OCI-LY7 (cell line): Measurements from ENCODE around the gene KIAA0232. TPM values are rescaled to one million over a fixed set of nuclear protein-coding genes. Genes with fewer than 3 reads are reported as not detected.

ENCODE experiments used
- BruUV-seq: library from RNA; stranded (reverse); fragments of 400-500 nt; replicated peaks from 2 replicates; lab custom pipeline; 2021; lab: Mats Ljungman, UMichigan
- CTCF ChIA-PET: fragments of 300-600 bp; sonication (Branson Sonifier 250); formaldehyde crosslinking; loops from one replicate; lab custom pipeline; 2022; ENCODE audit warnings: antibody characterized with exemption; ENCODE audit not compliant: unreplicated experiment; lab: Charles Lee
- POLR2A ChIA-PET: fragments of 300-600 bp; sonication (Branson Sonifier 250); formaldehyde crosslinking; loops from one replicate; lab custom pipeline; 2022; ENCODE audit warnings: antibody characterized with exemption; lab: Charles Lee
- DNase-seq: peaks from one replicate; pipeline ENCODE4 v3.0.0-alpha.2; 2015; ENCODE audit warnings: low spot score
- H2AFZ ChIP-seq: fragments of 200-600 bp; sonication (generic), shearing (Covaris generic); 2 replicates; pipeline ENCODE4 v1.6.1; 2014; ENCODE audit warnings: mild to moderate bottlenecking, antibody characterized with exemption, low read length, moderate library complexity
- H3K27ac ChIP-seq: fragments of 200-600 bp; sonication (generic); 2 replicates; pipeline ENCODE4 v1.5.1; 2014; ENCODE audit warnings: mixed run types, low read depth, mild to moderate bottlenecking, moderate library complexity, low read length, inconsistent platforms; ENCODE audit not compliant: poor library complexity, severe bottlenecking
- H3K36me3 ChIP-seq: fragments of 200-600 bp; sonication (generic); 2 replicates; pipeline ENCODE4 v1.6.1; 2014; ENCODE audit warnings: mild to moderate bottlenecking, antibody characterized with exemption, low read length, moderate library complexity, mixed read lengths; ENCODE audit not compliant: insufficient read depth
- H3K4me1 ChIP-seq: fragments of 200-600 bp; sonication (generic); 2 replicates; pipeline ENCODE4 v1.5.1; 2014; ENCODE audit warnings: mild to moderate bottlenecking, low read length; ENCODE audit not compliant: insufficient read depth, poor library complexity, severe bottlenecking
- H3K4me2 ChIP-seq: fragments of 200-600 bp; sonication (generic); 2 replicates; pipeline ENCODE4 v1.6.1; 2014; ENCODE audit warnings: mild to moderate bottlenecking, low read length
- H3K4me3 ChIP-seq: fragments of 200-600 bp; sonication (generic); 2 replicates; pipeline ENCODE4 v1.5.1; 2014; ENCODE audit warnings: mild to moderate bottlenecking, low read depth, low read length; ENCODE audit not compliant: poor library complexity, severe bottlenecking
- H3K79me2 ChIP-seq: fragments of 200-600 bp; sonication (generic); 2 replicates; pipeline ENCODE4 v1.6.1; 2016; ENCODE audit warnings: low read depth, mild to moderate bottlenecking, low read length, moderate library complexity, mixed read lengths; ENCODE audit not compliant: insufficient read depth
- H3K9me2 ChIP-seq: fragments of 200-600 bp; sonication (generic); 2 replicates; pipeline ENCODE4 v1.6.1; 2016; ENCODE audit warnings: mild to moderate bottlenecking, low read length, mixed read lengths; ENCODE audit not compliant: insufficient read depth
- H3K9me3 ChIP-seq: fragments of 200-600 bp; sonication (generic); 2 replicates; pipeline ENCODE4 v1.6.1; 2014; ENCODE audit warnings: mild to moderate bottlenecking, mixed run types, low read length, mixed read lengths
- H4K20me1 ChIP-seq: fragments of 200-600 bp; sonication (generic); 2 replicates; pipeline ENCODE4 v1.6.1; 2014; ENCODE audit warnings: mild to moderate bottlenecking, antibody characterized with exemption, low read length, moderate library complexity, mixed read lengths; ENCODE audit not compliant: insufficient read depth
- CTCF ChIP-seq: fragments of 200-600 bp; sonication (generic); conservative IDR thresholded peaks from 2 replicates; pipeline ENCODE4 v1.5.1; 2014; ENCODE audit warnings: mild to moderate bottlenecking, antibody characterized with exemption, low read length, moderate library complexity, mixed read lengths
- EZH2phosphoT487 ChIP-seq: fragments of 200-600 bp; sonication (generic); IDR thresholded peaks from 2 replicates; pipeline ENCODE4 v1.6.1; 2018; ENCODE audit warnings: low read depth, borderline replicate concordance, mild to moderate bottlenecking, mixed run types, antibody characterized with exemption, low read length, moderate library complexity, mixed read lengths
- intact Hi-C: fragments of 100-400 bp; cut with micrococcal nuclease; formaldehyde crosslinking; loops from one replicate; pipeline ENCODE4 v1.10.0; 2022; ENCODE audit not compliant: unreplicated experiment
- total RNA-seq, 2 experiments: library from RNA; depleted of rRNA in 1 of 2; stranded (reverse); fragments of >200 nt in 1 of 2; shearing (Covaris generic) in 1 of 2; gene quantifications; 2 replicates each; pipeline ENCODE4 v1.2.3, GENCODE V29; 2014 to 2022

The KIAA0232 gene
- total RNA-seq, 2 experiments from 2014 or later, result 7.5 to 13.5 TPM

GRCh38 chr4:6742507-6742906 is 40.0 kb upstream of the KIAA0232 start:
- Histone ChIP-seq H3K27ac (no peak overlapping the region), H4K20me1 (no peaks in the 10 kb centered on the region), H3K4me2 (no peak overlapping the region), H3K4me3 (no peak overlapping the region), H3K36me3 (no peaks in the 10 kb centered on the region), H3K9me3 (no peaks in the 10 kb centered on the region), H3K9me2 (no peaks in the 10 kb centered on the region), H2AFZ (no peak overlapping the region), H3K4me1 (no peaks in the 10 kb centered on the region), H3K79me2 (no peaks in the 10 kb centered on the region)
- no peak for DNase-seq
- ChIA-PET CTCF (no interaction called here), POLR2A (no interaction called here)
- intact Hi-C loops, result no loop called here
- no TSS peak for BruUV-seq
- TF ChIP-seq EZH2phosphoT487 (no peak), CTCF (no peak)

GRCh38 chr4:6742989-6743388 is 39.5 kb upstream of the KIAA0232 start:
- intact Hi-C loops, result no loop called here
- no peak overlapping the region for H3K4me2 ChIP-seq
- ChIA-PET POLR2A (interaction anchor here (0.6 kb wide), 1 partner anchor 300 kb away, joined by 3 read pairs; the partner anchor contains the start of gene TADA2B), CTCF (no interaction called here)
- H3K4me1 ChIP-seq, result no peaks in the 10 kb centered on the region
- no peaks in the 10 kb centered on the region for H3K36me3 ChIP-seq
- BruUV-seq, result no TSS peak
- H3K4me3 ChIP-seq, result no peak overlapping the region
- H3K79me2 ChIP-seq, result no peaks in the 10 kb centered on the region
- no peak for DNase-seq
- H4K20me1 ChIP-seq, result no peaks in the 10 kb centered on the region
- no peak overlapping the region for H2AFZ ChIP-seq
- no peak overlapping the region for H3K27ac ChIP-seq
- no peak for TF ChIP-seq CTCF
- TF ChIP-seq EZH2phosphoT487, result no peak
- H3K9me3 ChIP-seq, result no peaks in the 10 kb centered on the region
- H3K9me2 ChIP-seq, result no peaks in the 10 kb centered on the region

GRCh38 chr4:6746721-6747293 is 35.7 kb upstream of the KIAA0232 start:
- Histone ChIP-seq H3K4me1 (no peaks in the 10 kb centered on the region), H3K4me3 (no peak overlapping the region), H4K20me1 (no peaks in the 10 kb centered on the region), H3K36me3 (no peaks in the 10 kb centered on the region), H3K4me2 (no peak overlapping the region), H3K9me3 (no peaks in the 10 kb centered on the region), H3K79me2 (no peaks in the 10 kb centered on the region), H2AFZ (no peak overlapping the region), H3K27ac (no peak overlapping the region), H3K9me2 (no peaks in the 10 kb centered on the region)
- no TSS peak for BruUV-seq
- intact Hi-C loops, result no loop called here
- no peak for TF ChIP-seq EZH2phosphoT487
- no peak for TF ChIP-seq CTCF
- ChIA-PET CTCF (no interaction called here), POLR2A (no interaction called here)
- no peak for DNase-seq
